BLaER1 treated with 17β-estradiol and CSF1 and Interleukin-3, amounts not matched to agents 10 nM and 100 nM (cell line): ENCODE data around the gene DLGAP1.

Experiments
- H3K27ac ChIP-seq, 11 experiments: shearing (Covaris generic); formaldehyde crosslinking; 2 replicates each; pipeline ENCODE4 v1.8.1; 2022
- H3K27me3 ChIP-seq, 11 experiments: shearing (Covaris generic); formaldehyde crosslinking; 2 replicates each; pipeline ENCODE4 v1.8.1; 2022
- H3K36me3 ChIP-seq, 11 experiments: shearing (Covaris generic); formaldehyde crosslinking; 2 replicates each; pipeline ENCODE4 v1.8.1; 2022
- H3K4me1 ChIP-seq, 10 experiments: shearing (Covaris generic); formaldehyde crosslinking; 2 replicates each; pipeline ENCODE4 v1.8.1; 2022
- H3K4me2 ChIP-seq, 11 experiments: shearing (Covaris generic); formaldehyde crosslinking; 2 replicates each; pipeline ENCODE4 v1.8.1; 2022
- H3K4me3 ChIP-seq, 10 experiments: shearing (Covaris generic); formaldehyde crosslinking; 2 replicates each; pipeline ENCODE4 v1.8.1; 2022
- H3K9ac ChIP-seq, 11 experiments: shearing (Covaris generic); formaldehyde crosslinking; 2 replicates each; pipeline ENCODE4 v1.8.1; 2022
- H3K9me3 ChIP-seq, 11 experiments: shearing (Covaris generic); formaldehyde crosslinking; replicated peaks in 1 of 11; 2 replicates each; pipeline ENCODE4 v1.8.1; 2022
- H4K20me1 ChIP-seq, 11 experiments: shearing (Covaris generic); formaldehyde crosslinking; 2 replicates each; pipeline ENCODE4 v1.8.1; 2022
- Cebpa-rat ChIP-seq, 11 experiments: shearing (Covaris generic); IDR thresholded peaks; 2 replicates each; pipeline ENCODE4 v1.8.1; 2022

The DLGAP1 gene

DNA sequence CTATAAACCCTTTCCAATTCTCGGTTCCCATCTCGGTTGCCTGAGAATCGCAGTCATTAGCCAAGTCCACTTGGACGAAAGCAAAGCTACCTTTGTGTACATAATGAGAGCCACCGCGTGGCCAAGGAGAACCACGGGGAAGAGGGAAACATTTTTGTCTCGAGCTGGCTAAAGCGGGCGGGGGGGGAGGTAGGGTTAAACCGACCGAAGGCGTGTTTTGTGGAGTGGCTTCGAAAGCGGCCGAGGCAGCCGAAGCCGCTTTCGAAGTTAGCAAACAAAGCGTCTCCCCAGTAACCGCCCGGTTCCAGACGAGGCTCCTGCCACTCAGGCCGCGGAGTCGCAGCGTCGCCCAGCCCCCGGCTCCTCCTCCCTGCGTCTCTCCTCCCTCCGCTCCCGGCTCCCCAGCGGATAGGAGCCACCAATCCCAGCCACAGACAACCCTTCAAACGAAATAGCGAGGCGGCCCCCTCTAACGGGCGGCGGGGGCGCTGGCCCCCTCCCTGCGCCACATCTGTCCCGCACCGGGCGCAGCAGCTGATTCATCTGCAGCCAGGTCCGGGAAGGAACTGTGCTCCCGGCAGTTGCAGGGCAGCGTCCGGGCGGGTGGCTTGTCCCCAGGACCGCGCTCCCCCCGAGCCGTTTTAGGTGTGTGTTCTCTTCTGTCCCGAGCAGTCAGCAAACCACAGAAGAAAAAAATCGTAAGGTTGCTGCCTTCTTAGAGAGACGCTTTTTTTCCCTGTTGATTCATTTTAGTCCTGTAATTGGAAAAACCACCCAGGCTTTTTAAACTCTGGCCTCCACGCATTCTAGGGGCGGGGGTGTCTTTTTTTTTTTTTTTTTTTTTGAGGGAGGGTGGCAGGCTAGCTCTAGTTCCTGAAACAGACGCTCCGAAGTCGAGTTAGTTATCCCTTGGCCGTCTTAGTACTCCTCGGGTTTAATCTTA is 1006.9 kb downstream of the DLGAP1 start:
- H3K27me3 ChIP-seq = no peaks in the 10 kb centered on the region

DNA sequence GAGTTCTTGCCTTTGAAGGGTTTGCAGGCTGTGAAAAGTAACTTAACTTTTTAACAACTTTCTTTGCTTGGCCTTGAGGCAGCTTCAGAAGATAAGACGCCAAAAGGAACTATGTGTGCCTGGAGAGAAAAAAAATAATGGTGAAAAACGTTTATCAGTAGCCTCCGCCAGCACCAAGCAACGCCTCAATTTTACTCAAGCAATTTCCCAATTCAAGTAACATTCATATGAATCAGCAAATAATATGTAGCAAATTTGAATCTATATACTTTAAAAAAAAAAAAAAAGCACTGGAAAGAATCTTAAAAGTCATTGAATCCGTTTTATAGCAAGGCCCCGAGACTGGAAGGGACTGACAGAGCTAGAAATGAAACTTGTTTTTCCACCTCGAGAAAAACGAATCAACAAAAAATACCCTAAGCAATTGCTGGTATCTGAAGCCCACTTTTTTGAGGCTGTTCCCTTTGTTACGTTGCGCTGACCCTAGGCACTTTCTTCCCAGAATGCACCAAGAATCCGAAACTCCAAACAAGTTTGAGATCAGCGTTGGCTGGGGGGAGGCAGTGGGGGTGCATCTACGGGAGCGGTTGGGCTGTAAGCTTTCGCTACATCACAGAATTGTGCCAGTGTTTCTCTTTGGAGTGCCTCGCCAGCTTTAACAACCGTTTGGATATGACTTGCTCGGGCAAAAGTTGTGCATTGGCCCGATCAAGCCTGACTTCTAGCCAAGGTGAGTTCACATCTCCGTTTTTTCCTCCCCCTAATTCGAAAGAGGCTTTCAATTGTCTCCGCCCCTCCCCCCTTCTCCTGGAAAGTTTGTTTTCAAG is 1007.8 kb downstream of the DLGAP1 start:
- Histone ChIP-seq H3K4me2 (peak overlapping the region; percentile 81 to 94 (median 90)), H3K27ac (peak overlapping the region; percentile 97 to 100 (median 99)), H3K27me3 (no peaks in the 10 kb centered on the region)

More for the DNA sequence above, 1006.9 kb downstream of the DLGAP1 start:
- peaks cover 0 to 18% (median 5%) of the 10 kb centered on the region in 11 experiments; a peak in 10 of 22 replicates for H3K36me3 ChIP-seq
- H3K4me1 ChIP-seq = peaks cover 17 to 27% (median 20%) of the 10 kb centered on the region in 10 experiments
- TF ChIP-seq Cebpa-rat (IDR thresholded peaks at IDR 0.05) = no peak
- H3K9me3 ChIP-seq = no peaks in the 10 kb centered on the region
- H3K4me2 ChIP-seq = peak overlapping the region; percentile 81 to 94 (median 90)
- H3K9ac ChIP-seq = peak overlapping the region; percentile 97 to 100 (median 99)
- peaks cover 4 to 22% (median 19%) of the 10 kb centered on the region in 11 experiments; a peak in 20 of 22 replicates for H4K20me1 ChIP-seq
- H3K4me3 ChIP-seq = peak overlapping the region; percentile 93 to 100 (median 96)
- peak overlapping the region; percentile 97 to 100 (median 99) for H3K27ac ChIP-seq

More for the DNA sequence above, 1007.8 kb downstream of the DLGAP1 start:
- Histone ChIP-seq H3K4me1 (peaks cover 14 to 27% (median 17%) of the 10 kb centered on the region in 10 experiments), H4K20me1 (peaks cover 0 to 14% (median 10%) of the 10 kb centered on the region in 11 experiments; a peak in 18 of 22 replicates), H3K4me3 (peak overlapping the region; percentile 93 to 100 (median 96)), H3K36me3 (peaks cover 0 to 9% (median 2%) of the 10 kb centered on the region in 11 experiments; a peak in 5 of 22 replicates), H3K9ac (peak overlapping the region; percentile 97 to 100 (median 99)), H3K9me3 (no peaks in the 10 kb centered on the region)
- TF ChIP-seq Cebpa-rat (IDR thresholded peaks at IDR 0.05) = no peak
